CD1c-positive myeloid dendritic cell (primary cell): ENCODE results near the gene ATE1.
"Not testable (repeated sequence)": the region's sequence is repeated elsewhere in the genome, so short reads cannot be mapped to it uniquely, and the experiment has no call there.

Experiments
- DNase-seq: peaks from one replicate; pipeline ENCODE4 v3.0.0-alpha.2; 2016; ENCODE audit errors: extremely low spot score

Gene ATE1

DNA sequence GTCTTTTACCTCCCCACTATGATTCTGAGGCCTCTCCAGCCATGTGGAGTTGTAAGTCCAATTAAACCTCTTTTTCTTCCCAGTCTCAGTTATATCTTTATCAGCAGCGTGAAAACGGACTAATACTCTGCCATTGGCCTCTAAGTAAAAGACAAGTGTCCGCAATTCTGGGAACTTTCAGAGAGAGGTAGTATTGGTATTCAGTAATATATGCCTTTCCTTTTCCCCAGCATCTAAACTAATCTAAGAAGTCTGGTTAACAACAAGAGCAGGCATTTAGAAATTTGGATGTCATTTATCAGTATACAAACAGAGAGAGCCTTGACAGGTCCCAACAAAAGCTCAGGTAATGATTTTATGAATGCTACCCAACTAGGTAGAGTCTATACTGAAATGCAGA lies 95.2 kb downstream of the ATE1 start:
- no peak for DNase-seq

DNA sequence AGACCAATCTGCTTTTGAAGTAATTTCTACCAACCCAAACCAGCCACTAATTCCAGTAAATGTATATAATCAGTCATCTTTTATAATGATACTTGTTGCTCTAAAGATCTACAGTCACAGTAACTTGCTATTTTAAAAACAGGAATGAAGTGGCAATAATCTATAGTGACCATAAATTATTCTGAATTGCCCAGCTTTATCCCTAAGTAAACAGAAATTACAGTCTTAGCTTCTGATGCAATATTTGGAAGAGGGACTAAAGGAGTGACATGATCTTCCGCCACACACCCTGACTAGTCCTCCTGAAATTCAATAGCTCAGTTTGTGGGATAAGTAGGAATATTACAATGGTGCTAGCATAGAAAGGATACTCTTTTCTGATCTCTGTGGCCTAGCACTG lies 96.1 kb downstream of the ATE1 start:
- no peak for DNase-seq

DNA sequence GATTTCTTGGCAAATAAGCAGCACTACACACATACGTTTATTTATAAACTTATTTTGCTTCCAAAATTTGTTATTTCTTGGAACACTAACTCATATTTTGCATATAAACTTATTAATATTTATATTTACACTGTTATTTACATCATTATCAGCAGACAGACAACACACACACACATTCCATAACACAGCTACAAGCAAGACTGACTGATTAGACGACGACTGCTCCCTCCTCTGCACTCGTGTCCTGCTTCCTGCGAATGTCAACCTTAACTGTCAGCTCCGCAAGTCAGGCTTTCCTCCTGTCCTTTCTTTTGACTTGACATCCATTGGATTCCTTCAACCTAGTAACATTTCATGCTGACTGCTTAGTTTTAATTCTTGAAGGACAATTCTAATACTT lies 96.6 kb downstream of the ATE1 start:
- no peak for DNase-seq

DNA sequence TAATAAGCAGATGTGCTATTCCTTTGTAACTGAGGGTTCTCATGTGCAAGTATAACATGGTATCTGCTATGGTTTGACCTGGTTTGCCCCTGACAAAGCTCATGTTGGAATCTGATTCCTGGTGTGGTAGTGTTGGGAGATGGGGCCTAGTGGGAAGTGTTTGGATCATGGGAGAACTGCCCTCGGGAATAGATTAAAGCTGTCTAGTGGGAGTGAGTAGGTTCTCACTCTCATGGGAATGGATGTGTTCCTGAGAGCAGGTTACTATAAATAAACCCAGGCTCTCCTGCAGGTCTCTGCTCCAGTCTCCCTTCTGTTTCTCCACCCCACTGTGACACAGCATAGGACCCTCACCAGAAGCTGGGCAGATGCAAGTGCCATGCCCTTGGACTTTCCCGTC lies 97.7 kb downstream of the ATE1 start:
- no peak for DNase-seq

DNA sequence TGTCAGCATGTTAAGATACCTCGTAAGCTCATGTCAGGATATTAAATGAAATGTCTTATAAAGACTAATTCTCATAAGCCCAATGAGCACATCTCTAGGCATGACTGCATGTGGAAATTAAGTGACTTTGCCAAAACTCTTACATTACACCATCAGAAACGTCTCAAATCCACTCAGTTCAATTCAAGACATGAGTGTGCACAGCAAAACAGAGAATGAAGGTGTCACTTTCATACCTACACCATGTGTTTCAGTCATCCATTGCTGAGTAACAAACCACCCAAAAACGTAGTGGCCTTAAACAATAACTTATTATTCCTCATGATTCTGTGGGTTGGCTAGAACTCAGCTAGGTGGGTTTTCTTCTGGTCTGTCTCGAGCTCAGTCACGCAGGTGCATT lies 99.8 kb downstream of the ATE1 start:
- DNase-seq, result no peak

DNA sequence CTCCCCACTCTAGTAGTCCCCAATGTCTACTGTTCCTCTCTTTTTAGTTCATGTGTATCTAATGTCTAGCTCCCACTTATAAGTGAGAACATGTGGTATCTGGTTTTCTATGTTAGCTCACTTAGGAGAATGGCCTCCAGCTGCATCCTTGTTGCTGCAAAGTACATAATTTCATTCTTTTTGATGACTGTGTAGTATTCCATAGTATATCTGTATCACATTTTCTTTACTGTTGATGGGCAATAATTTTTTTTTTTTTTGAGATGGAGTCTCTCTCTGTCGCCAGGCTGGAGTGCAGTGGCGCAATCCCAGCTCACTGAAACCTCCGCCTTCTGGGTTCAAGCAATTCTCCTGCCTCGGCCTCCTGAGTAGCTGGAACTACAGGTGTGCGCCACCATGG lies 101.1 kb downstream of the ATE1 start:
- not testable (repeated sequence) for DNase-seq

DNA sequence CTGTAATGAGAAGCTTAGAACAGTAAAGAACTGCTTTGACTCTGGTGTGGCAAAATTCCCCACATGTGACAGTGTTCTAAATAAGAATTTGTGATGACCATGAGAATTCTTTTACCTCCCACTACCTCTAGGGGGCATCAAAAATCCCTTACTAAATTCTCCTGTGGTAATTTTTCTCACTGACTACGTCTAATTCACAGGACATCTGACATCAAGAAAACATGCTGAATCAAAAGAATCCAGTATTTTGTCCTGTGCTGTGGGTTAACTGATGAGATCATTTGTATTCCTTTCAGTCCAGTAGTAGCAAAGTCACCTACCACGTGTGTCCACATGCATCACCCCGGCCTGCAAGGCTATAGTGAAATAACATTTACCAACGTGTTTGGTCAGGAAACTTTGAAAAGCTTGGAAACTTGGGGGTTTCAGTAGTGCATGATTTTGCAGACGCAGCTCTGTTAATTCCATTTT lies 103.8 kb downstream of the ATE1 start:
- DNase-seq, result peak; percentile 36

DNA sequence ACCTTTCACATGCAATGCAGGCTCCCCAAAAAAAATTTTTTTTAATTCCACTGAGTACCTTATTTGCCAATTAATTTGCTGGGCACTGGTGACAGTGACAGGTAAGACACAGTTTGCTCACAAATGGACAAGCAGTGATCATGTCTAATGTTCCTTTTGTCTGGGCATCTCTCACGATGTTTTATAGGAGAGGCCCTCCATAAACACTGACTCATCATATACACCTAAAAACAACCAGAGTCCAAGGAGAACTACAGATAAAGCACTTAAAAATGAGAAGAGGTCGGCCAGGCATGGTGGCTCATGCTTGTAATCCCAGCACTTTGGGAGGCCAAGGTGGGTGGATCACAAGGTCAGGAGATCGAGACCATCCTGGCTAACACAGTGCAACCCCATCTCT lies 105.1 kb downstream of the ATE1 start:
- DNase-seq, result no peak

DNA sequence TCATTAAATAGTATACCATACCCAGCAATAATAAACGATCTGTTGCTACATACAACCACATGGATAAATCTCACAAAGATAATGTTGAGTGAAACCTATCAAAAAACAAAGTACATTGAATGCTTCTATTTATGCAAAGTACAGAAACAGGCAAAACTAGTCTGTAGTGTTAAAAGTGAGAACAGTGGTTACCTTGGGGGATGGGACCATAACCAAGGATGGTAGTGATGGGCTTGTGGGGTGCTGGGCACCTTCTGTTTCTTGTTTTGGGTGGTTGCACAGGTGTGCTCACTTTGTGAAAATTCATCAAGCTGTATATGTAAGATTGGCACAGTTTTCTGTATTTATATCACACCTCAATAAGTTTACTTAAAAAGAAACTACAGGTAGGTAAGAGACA lies 105.7 kb downstream of the ATE1 start:
- no peak for DNase-seq

DNA sequence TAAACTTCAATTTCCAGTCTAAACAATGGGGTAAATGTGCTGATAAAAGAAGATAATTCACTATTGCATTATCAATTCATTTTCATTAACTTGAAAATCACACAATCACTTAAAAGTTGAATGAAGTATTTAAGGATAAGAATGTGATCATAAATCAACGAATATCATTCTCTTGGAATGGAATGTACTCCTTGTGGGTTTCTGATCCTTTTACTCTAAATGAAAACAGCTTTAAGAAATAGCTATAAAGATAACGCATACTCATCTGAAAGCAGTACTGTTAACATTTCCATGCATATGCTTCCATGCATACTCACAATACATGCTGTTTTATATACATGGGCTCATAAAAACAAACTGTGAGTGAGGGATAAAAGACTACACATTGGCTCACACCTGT lies 108.8 kb downstream of the ATE1 start:
- no peak for DNase-seq

DNA sequence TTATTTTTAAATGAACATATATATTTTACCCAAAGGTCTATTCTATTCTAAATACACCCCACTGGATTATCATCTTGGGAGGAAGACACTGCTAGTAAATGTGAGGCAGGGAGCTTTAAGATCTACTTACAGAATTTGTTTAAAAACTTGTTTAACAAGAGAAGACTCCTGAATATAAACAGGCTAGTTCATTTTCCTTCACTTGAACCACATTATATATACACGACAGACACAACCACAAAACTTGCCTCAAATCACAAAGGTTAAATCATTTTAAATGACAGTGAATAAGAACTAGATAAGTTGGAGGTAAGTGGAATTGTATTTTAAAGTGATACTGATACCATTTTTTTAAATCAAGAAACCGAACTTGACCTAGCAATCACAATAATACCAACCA lies 109.2 kb downstream of the ATE1 start:
- DNase-seq, result no peak

DNA sequence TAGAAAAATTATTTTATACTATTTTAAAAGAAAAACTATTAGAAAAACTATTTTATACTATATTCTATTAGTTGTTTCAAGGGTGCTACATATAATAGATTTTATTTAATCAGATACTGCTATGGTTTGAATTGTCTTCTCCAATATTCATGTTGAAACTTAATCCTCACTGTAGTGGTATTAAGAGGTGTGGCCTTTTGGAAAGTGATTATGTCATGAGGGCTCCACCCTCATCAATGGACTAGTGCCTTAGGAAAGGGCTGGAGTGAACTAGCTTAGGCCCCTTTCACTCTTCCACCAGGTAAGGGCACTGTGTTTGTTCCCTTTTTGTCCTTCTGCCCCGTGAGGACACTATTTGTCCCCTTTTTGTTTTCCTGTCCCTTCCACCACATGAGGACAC lies 111.6 kb downstream of the ATE1 start:
- no peak for DNase-seq

DNA sequence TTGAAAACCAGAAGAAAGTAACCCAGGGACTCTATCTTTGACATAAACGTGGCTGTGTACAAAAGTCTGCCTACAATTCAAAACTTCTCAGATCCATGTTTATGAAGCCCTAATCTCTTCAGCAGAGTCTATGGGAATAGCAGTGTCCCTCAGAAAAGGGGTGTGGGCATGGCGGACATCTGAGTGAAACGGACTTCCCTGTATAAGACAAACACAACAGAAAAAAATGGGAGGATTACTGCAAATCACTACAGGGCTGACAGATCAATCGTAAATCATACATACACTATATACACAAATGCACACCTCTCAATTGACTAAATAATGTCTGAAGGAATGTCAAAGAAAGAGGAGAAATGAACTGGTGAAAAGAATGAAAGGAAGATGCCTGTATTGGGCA lies 114.0 kb downstream of the ATE1 start:
- no peak for DNase-seq

DNA sequence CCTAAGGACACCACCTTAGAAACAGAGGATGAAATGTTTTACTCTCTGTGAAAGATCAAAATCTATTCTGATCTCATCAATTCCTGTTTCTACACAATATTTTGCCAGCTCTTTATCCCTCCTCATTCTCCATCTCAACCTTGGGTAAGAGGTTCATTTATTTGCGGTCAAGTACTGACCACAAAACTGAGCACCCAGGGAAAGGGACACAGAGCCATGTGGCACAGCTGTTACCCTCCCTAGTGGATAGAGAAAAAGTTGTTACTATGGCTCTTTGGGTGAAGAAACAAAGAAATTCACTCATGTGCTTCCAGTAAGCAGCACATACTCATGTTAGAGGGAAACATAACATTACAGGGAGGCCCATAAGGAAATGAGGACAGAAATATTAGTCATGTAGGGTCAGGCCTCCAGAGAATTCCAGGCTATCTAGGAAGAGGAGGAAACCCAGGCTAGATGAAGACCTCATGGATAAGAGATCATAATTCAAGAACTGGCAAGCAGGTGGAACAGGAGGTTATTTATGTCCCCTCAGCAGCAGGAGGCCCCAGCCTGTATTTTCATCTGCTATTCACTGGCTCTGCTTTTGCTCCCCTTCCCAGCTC lies 114.5 kb downstream of the ATE1 start:
- no peak for DNase-seq

DNA sequence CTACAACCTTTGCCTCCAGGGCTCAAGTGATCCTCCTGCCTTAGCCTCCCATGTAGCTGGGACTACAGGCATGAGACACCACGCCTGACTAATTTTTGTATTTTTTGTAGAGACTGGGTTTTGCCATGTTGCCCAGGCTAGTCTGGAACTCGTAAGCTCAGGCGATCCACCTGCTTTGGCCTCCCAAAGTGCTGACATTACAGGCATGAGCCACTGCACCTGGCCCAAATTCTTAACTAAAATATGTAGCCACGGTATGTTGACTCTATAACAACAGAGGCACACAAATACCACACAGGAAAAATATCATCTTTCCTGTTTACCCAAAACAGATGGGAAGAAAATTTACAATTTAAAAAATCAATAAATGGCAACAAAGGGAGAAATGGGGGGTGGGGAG lies 115.8 kb downstream of the ATE1 start:
- no peak for DNase-seq

DNA sequence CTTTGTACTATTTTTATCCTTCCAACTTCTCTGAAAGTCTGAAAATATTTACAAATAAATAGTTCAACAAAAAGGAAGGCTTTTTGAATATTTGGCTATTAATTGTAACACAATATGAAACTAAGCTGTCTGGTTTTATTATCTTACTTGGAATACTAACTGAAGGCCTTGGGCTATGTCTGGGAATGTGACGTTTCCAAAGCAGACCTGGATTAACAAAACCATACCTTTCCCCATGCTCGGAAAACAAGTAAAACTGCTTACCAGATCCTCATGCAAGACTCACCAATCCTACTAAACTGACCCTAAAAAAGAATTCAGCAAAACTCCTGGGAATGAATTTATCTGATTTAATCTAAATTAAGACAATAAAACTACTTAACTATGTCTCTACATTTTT lies 116.4 kb downstream of the ATE1 start:
- no peak for DNase-seq

DNA sequence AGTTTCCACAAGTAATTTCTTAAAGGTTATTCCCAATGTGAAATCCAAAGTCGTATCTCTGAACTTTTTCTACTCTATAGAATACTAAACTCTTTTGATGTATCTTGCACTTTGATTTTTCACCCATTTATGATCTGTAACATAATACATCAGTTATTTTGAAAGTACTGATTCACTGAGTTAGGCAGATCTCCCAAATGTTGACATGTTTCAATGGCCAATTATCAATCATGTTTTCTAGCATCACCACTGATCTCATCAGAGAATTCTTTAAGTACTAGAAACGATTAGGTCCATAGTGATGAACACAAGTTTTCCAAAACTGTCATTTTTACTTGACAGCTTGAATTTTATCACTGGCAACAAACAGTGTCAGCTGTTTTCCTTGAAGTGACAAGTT lies 119.0 kb downstream of the ATE1 start:
- DNase-seq, result no peak

DNA sequence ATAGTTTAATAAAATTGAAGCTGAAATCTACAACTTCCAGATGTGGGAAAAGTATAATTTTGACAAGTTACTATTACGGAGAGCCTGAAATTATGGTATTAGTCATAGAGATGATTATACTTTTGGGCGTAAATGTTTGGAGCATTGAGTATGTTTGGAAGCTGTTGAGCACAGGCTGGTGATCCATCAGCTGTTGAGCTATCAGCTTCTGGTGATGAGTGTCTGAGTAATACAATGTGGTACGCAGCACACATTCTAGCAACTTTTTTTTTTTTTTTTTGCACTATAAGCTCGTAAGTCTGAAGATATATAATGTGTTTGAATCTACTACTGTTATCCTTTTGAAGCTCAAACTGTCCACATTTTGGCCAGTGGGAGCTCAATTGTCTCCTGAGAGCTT lies 123.4 kb downstream of the ATE1 start:
- DNase-seq, result no peak

DNA sequence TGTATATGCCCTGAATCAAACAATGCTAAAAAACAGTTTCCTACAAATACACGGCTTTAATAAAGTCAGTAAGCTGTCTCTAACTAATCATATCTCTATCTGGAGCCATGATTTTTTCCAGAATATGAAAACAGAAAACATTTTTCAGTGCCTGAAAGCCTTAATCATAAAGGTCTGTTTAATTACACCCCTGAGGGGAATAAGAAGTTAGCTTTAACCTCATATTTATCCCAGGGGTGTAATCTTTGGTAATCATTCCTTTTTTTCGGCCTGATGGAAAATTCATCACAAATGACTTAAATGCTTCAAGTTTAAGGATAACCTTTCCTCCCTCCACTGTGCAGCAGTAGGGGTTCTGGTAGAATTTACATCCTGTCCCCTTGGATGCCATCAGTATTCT lies 124.2 kb downstream of the ATE1 start:
- DNase-seq, result no peak

DNA sequence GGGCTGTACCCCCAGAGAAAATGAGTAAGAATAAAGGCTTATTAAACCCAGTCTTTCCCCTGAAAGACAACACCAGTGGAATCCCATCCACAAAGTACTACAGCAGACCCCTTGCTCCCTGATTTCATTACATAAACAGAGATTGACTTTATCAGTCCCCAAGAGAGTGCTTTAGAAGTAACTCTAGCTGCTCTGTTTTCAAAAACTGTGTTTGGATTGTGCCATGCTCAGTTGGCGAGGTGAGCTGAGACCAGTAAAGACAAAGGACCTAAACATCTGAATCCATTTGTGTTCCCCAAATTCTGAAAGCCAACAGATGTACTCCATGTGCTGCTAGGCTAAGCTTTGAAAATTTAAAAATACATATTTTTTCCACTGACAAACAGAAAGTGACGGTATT lies 127.0 kb downstream of the ATE1 start:
- no peak for DNase-seq

DNA sequence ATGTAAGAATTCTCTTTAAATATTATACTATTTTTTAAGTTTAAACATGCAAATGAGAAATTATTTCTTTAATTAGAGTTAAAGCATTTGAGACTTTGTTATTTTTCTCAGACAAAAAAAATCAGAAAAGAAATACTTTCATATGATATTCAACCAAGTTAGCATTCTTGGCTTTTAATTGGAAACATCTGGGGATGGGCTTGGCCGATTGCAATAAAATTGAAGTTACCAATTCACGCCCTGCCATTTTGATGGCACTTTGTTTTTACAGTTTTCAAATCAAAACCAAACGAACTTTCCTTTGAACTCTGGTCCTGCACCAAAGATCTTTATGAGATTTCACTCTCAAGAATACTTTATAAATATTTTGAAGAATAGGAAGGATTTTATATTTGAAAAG lies 127.7 kb downstream of the ATE1 start:
- no peak for DNase-seq

DNA sequence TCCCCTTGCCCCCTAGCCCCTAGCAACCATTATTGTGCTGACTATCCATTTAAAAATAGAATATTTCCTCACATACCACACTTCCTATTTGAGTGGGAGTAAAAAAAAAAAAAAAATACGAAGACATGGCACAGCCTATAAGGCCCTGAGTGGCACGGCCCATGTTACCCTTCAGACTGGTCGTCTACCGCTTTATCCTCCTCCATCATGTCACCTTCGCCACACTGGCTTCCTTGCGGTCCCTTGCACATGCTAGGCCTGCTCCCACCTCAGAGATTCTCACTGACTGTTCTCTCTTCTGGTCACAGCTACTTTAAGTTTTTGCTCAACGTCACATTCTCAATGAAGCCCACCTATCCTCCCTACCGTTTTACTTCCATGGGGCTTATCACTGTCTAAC lies 130.3 kb downstream of the ATE1 start:
- no peak for DNase-seq

DNA sequence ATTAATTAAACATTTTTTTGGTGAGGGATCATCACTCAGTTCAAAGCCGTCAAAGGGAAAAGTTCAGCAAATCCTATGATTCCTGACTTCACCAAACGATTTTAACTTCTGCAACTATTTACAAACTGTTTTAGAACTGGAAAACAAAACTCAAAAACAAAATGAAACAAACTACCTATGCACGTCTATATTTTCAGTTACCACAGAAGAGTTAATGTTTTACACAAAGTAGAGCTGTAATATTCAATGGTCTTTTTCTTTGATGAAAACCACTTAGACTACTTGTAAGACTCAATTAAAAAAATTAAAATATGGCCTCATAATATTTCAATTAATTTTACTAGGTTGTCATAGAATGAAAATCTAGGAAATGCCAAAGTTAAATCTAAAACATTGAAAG lies 131.5 kb downstream of the ATE1 start:
- no peak for DNase-seq

DNA sequence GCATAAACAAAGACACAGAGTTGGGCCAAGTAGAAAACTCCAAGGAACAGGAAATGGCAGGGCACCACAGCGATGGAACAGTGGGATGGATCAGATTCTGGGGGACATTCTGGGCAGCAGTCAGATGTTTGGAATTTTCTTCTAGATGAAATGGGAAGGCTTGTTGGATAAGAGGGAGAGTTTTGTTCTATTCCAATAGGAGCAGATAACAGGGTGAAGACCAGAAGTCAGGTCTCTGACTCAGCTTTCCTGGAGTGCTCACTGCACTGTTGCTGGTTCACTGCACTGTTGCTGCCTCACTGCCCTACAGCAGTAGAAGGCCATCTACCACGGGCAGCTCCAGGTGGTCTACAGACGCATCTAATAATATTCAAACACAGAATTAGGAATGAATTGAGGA lies 135.6 kb downstream of the ATE1 start:
- DNase-seq, result no peak

DNA sequence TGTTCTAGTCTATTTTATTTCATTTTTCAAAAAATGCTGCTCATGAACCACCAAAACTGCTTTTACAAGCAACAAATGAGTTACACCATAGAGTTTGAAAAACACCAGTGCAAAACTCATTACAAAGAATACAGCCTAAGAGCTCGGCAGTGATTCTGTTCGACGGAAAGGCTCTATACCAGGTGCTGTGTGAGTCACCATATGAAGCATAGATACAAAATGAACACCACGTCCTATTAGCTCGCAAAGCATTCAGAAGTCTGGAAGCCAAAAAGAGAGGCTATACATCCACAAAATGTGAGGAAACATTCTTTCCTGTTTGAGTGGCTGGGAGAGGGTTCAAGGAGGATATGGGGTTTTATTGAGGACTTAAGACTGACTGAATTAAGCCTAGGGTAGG lies 136.1 kb downstream of the ATE1 start:
- no peak for DNase-seq
